SK-N-SH (cell line): ENCODE data around the gene NFKB1.
"Not testable (repeated sequence)": the region's sequence is repeated elsewhere in the genome, so short reads cannot be mapped to it uniquely, and the experiment has no call there.

Experiments
- CTCF ChIP-seq: fragments of 200-600 bp; sonication (generic); IDR thresholded peaks from 2 replicates; pipeline ENCODE4 v1.6.1; 2017; ENCODE audit warnings: antibody characterized with exemption, mild to moderate bottlenecking, moderate library complexity
- EP300 ChIP-seq, 2 experiments: IDR thresholded peaks; 2 replicates each; pipeline versions ENCODE4 v1.4.0 to v1.6.1; 2012; ENCODE audit warnings: borderline replicate concordance in 1 of 2, low read depth in 1 of 2, low read length in 1 of 2
- EZH2phosphoT487 ChIP-seq: fragments of 200-600 bp; sonication (generic); IDR thresholded peaks from 2 replicates; pipeline ENCODE4 v1.6.1; 2017; ENCODE audit warnings: low read depth, mixed run types, mild to moderate bottlenecking, antibody characterized with exemption, moderate library complexity, borderline replicate concordance
- FOSL2 ChIP-seq: IDR thresholded peaks from 2 replicates; pipeline ENCODE4 v1.4.0; 2012; ENCODE audit warnings: low read depth, mild to moderate bottlenecking, moderate library complexity, borderline replicate concordance
- GATA2 ChIP-seq: sonication (generic); formaldehyde crosslinking; IDR thresholded peaks from 2 replicates; pipeline ENCODE4 v1.5.0; 2020; ENCODE audit warnings: mild to moderate bottlenecking, missing genetic modification reagents
- JUND ChIP-seq: IDR thresholded peaks from 2 replicates; pipeline ENCODE4 v1.4.0; 2012
- MEF2A ChIP-seq: IDR thresholded peaks from 2 replicates; pipeline ENCODE4 v1.4.0; 2012; ENCODE audit warnings: low read depth, borderline replicate concordance
- POLR2AphosphoS5 ChIP-seq: IDR thresholded peaks from 2 replicates; pipeline ENCODE4 v1.6.1; 2012; ENCODE audit warnings: low read depth, low read length
- RXRA ChIP-seq: IDR thresholded peaks from 2 replicates; pipeline ENCODE4 v1.4.0; 2012; ENCODE audit warnings: low read depth, mild to moderate bottlenecking, borderline replicate concordance
- SIN3A ChIP-seq: IDR thresholded peaks from 2 replicates; pipeline ENCODE4 v1.6.1; 2012; ENCODE audit warnings: low read depth, mild to moderate bottlenecking, low read length, moderate library complexity, borderline replicate concordance
- YY1 ChIP-seq: IDR thresholded peaks from 2 replicates; pipeline ENCODE4 v1.4.0; 2012; ENCODE audit warnings: low read depth, mild to moderate bottlenecking
- TF ChIP-seq, protein P1 (sequence below): fragments of 150-350 bp; IDR thresholded peaks from 2 replicates; pipeline ENCODE4 v1.6.1; 2017; ENCODE audit warnings: antibody characterized with exemption, low read length, low read depth, borderline replicate concordance
- TF ChIP-seq, protein P2 (sequence below): IDR thresholded peaks from 2 replicates; pipeline ENCODE4; 2012

DNA sequence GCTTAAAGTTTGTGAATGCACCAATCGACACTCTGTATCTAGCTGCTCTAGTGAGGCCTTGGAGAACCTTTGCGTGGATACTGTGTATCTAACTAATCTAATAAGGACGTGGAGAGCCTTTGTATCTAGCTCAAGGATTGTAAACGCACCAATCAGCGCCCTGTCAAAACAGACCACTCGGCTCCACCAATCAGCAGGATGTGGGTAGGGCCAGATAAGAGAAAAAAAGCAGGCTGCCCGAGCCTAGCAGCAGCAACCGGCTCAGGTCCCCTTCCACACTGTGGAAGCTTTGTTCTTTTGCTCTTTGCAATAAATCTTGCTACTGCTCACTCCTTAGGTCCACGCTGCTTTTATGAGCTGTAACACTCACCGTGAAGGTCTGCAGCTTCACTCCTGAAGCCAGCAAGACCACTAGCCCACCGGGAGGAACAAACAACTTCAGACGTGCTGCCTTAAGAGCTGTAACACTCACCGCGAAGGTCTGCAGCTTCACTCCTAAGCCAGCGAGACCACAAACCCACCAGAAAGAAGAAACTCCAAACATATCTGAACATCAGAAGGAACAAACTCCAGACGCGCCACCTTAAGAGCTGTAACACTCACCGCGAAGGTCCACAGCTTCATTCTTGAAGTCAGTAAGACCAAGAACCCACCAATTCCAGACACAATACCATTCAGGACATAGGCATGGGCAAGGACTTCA is 17.0 kb upstream of the NFKB1 start:
- TF ChIP-seq EZH2phosphoT487; CTCF; JUND; GATA2 (CRISPR knock-in tag); MEF2A; POLR2AphosphoS5; FOSL2; RXRA; EP300 (IDR thresholded peaks at IDR 0.05; ENCODE audit: borderline replicate concordance in 1 of 2, low read depth in 1 of 2, low read length in 1 of 2); YY1; SIN3A: not testable (repeated sequence)
- TF ChIP-seq, protein P1, sequence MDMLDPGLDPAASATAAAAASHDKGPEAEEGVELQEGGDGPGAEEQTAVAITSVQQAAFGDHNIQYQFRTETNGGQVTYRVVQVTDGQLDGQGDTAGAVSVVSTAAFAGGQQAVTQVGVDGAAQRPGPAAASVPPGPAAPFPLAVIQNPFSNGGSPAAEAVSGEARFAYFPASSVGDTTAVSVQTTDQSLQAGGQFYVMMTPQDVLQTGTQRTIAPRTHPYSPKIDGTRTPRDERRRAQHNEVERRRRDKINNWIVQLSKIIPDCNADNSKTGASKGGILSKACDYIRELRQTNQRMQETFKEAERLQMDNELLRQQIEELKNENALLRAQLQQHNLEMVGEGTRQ, result not testable (repeated sequence)
- TF ChIP-seq, protein P2, sequence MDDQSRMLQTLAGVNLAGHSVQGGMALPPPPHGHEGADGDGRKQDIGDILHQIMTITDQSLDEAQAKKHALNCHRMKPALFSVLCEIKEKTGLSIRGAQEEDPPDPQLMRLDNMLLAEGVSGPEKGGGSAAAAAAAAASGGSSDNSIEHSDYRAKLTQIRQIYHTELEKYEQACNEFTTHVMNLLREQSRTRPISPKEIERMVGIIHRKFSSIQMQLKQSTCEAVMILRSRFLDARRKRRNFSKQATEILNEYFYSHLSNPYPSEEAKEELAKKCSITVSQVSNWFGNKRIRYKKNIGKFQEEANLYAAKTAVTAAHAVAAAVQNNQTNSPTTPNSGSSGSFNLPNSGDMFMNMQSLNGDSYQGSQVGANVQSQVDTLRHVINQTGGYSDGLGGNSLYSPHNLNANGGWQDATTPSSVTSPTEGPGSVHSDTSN, result not testable (repeated sequence)
